HL-60 (cell line): Measurements from ENCODE around the gene CCP110.

ENCODE experiments used
- DNase-seq, 2 experiments: peaks; one replicate each; pipeline ENCODE4 v3.0.0-alpha.2; 2010 to 2020; ENCODE audit warnings: low read depth in 1 of 2, low spot score in 1 of 2
- H3K27ac ChIP-seq: fragments of 250-450 bp; sonication (Bioruptor Pico); replicated peaks from 2 replicates; pipeline ENCODE4 v1.5.1; 2020; ENCODE audit warnings: mild to moderate bottlenecking, moderate library complexity
- H3K27me3 ChIP-seq: fragments of 250-450 bp; sonication (Bioruptor Pico); 2 replicates; pipeline ENCODE4 v1.5.1; 2021; ENCODE audit warnings: mild to moderate bottlenecking, moderate library complexity; ENCODE audit not compliant: insufficient read depth, poor library complexity, severe bottlenecking
- H3K4me3 ChIP-seq: replicated peaks from 2 replicates; pipeline ENCODE4 v1.5.1; 2011; ENCODE audit warnings: mild to moderate bottlenecking, control low read depth, low read length; ENCODE audit not compliant: insufficient read depth
- GABPA ChIP-seq: IDR thresholded peaks from 2 replicates; pipeline ENCODE4 v1.6.1; 2012; ENCODE audit warnings: low read depth
- POLR2AphosphoS5 ChIP-seq: IDR thresholded peaks from 2 replicates; pipeline ENCODE4 v1.6.1; 2012; ENCODE audit warnings: low read depth
- SPI1 ChIP-seq: IDR thresholded peaks from 2 replicates; pipeline ENCODE4 v1.6.1; 2012; ENCODE audit warnings: low read depth, mild to moderate bottlenecking, borderline replicate concordance
- TF ChIP-seq, protein P1 (sequence below): IDR thresholded peaks from one replicate; pipeline ENCODE4 v1.5.1; 2011; ENCODE audit warnings: low read length, control low read depth, inconsistent platforms; ENCODE audit not compliant: insufficient read depth
- TF ChIP-seq, protein P2 (sequence below): IDR thresholded peaks from 2 replicates; pipeline ENCODE4 v1.6.1; 2012; ENCODE audit warnings: low read depth; ENCODE audit not compliant: insufficient replicate concordance

Gene CCP110

DNA sequence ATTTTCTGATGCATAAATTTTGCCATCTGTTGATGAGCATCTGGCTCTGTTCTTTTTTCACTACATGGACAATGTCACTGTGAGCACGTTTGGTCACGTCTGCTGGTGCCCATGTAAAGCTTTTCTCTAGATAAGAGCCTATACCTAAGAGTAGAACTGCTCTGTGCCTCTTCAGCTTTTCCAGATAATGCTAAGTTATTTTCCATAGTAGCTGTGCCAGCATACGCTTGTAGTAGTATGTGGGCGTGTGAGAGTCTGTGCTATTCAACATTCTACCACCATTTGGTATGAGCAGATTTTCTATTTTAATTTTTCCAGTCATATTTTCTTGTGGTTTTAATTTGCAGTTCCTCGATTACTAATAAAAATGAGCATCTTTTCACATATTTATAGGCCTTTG is 64.9 kb downstream of the CCP110 start:
- Histone ChIP-seq H3K27ac (no peak overlapping the region), H3K27me3 (no peaks in the 10 kb centered on the region), H3K4me3 (no peak overlapping the region)
- no peak for DNase-seq
- TF ChIP-seq POLR2AphosphoS5 (no peak), SPI1 (no peak), GABPA (no peak)
- TF ChIP-seq, protein P1, sequence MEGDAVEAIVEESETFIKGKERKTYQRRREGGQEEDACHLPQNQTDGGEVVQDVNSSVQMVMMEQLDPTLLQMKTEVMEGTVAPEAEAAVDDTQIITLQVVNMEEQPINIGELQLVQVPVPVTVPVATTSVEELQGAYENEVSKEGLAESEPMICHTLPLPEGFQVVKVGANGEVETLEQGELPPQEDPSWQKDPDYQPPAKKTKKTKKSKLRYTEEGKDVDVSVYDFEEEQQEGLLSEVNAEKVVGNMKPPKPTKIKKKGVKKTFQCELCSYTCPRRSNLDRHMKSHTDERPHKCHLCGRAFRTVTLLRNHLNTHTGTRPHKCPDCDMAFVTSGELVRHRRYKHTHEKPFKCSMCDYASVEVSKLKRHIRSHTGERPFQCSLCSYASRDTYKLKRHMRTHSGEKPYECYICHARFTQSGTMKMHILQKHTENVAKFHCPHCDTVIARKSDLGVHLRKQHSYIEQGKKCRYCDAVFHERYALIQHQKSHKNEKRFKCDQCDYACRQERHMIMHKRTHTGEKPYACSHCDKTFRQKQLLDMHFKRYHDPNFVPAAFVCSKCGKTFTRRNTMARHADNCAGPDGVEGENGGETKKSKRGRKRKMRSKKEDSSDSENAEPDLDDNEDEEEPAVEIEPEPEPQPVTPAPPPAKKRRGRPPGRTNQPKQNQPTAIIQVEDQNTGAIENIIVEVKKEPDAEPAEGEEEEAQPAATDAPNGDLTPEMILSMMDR = no peak
- TF ChIP-seq, protein P2, sequence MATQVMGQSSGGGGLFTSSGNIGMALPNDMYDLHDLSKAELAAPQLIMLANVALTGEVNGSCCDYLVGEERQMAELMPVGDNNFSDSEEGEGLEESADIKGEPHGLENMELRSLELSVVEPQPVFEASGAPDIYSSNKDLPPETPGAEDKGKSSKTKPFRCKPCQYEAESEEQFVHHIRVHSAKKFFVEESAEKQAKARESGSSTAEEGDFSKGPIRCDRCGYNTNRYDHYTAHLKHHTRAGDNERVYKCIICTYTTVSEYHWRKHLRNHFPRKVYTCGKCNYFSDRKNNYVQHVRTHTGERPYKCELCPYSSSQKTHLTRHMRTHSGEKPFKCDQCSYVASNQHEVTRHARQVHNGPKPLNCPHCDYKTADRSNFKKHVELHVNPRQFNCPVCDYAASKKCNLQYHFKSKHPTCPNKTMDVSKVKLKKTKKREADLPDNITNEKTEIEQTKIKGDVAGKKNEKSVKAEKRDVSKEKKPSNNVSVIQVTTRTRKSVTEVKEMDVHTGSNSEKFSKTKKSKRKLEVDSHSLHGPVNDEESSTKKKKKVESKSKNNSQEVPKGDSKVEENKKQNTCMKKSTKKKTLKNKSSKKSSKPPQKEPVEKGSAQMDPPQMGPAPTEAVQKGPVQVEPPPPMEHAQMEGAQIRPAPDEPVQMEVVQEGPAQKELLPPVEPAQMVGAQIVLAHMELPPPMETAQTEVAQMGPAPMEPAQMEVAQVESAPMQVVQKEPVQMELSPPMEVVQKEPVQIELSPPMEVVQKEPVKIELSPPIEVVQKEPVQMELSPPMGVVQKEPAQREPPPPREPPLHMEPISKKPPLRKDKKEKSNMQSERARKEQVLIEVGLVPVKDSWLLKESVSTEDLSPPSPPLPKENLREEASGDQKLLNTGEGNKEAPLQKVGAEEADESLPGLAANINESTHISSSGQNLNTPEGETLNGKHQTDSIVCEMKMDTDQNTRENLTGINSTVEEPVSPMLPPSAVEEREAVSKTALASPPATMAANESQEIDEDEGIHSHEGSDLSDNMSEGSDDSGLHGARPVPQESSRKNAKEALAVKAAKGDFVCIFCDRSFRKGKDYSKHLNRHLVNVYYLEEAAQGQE = no peak

DNA sequence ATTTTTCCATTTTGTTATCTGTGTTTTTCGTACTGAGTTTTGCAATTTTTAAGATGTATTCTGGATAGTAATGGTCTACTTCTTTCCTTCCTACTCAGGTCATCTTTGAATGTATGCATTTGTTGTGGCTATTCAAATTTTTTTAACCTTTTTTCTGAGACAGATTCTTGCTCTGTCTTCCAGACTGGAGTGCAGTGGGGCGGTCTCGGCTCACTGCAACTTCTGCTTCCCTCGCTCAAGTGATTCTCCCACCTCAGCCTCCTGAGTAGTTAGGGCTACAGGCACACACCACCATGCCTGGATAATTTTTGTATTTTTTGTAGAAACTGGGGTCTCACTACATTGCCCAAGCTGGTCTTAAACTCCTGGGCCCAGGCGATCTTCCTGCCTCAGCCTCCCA is 65.4 kb downstream of the CCP110 start:
- TF ChIP-seq, protein P2 = no peak
- TF ChIP-seq SPI1 (no peak), POLR2AphosphoS5 (no peak)
- TF ChIP-seq, protein P1 = no peak

DNA sequence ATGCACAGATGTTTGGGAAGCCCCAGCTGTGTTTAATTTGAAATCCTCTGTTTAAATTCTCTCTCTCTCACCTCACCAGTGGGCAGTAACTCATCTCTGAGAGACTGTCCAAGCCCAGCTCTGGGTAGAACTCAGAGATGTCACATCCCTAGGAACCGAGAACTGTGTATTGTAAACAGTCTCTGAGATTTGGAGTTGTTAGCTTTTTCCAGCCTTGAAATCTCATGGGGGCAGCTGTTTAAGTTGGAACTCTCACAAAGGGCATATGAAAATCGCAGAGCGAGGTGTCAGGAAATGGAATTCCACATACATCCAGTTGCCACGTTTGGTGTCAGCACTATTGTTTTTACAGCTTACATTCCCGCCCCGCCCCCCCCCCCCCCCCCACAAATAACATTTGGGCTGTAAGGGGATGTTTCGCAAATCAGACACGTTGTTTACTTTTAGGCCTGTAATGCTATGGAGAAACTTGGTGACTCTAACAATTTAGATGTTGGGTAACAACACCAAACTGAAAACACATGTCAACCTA is 66.1 kb downstream of the CCP110 start:
- DNase-seq = no peak
- Histone ChIP-seq H3K27ac (no peak overlapping the region), H3K4me3 (no peak overlapping the region), H3K27me3 (no peaks in the 10 kb centered on the region)
- TF ChIP-seq, protein P1 = no peak
- TF ChIP-seq POLR2AphosphoS5 = no peak
- TF ChIP-seq, protein P2 = no peak
- TF ChIP-seq SPI1 = no peak
- TF ChIP-seq GABPA = no peak

More for the DNA sequence above, 65.4 kb downstream of the CCP110 start:
- no peak for DNase-seq
- no peak overlapping the region for H3K27ac ChIP-seq
- H3K4me3 ChIP-seq = no peak overlapping the region
- no peaks in the 10 kb centered on the region for H3K27me3 ChIP-seq
